ENCODE results near the gene STK10. TPM values are rescaled to one million over a fixed set of nuclear protein-coding genes. Genes with fewer than 3 reads are reported as not detected.

The STK10 gene
- polyA plus RNA-seq, 1 of the 3 experiments (the other 2 are of a cell fraction): 11.0 TPM

DNA sequence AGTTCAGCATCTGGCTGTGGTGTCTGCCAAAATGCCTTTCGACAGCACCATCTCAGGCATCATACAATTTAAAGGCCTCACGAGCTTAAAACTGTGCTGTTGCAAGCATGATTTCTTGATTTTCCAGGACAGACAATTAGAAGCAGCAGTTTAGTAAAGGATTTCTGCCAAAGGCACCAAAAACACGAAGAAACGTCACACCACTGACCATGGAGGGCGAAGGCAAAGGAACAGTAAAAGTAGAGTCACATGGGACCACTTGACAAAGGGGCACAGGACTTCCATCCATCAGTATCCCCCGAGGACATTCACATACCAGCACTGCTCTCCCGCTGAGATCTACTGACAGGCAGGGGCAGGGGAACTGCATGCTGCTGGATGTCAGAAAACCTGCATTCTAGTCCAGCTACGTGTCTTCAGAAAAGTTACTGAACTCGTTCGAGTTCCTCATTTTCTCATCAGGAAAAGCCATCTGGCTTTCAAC is 111.2 kb downstream of the STK10 start:
- H3K4me3 ChIP-seq (ENCODE audit: low read depth in 2 of 2, low read length in 1 of 2): no peak overlapping the region
- H2AFZ ChIP-seq (ENCODE audit: low read depth): no peak overlapping the region
- no peak for DNase-seq
- H3K27me3 ChIP-seq (ENCODE audit: insufficient read depth): no peaks in the 10 kb centered on the region
- H3K9ac ChIP-seq: no peak overlapping the region
- CTCF ChIA-PET: interaction anchor here (0.6 kb wide), 1 partner anchor 446 kb away, joined by 3 read pairs; no protein-coding TSS in a partner anchor
- no peaks in the 10 kb centered on the region for H4K20me1 ChIP-seq (ENCODE audit: insufficient read depth)
- H3F3A ChIP-seq (replicated peaks; ENCODE audit: insufficient read depth): peaks cover 5% of the 10 kb centered on the region
- no peaks in the 10 kb centered on the region for H3K9me3 ChIP-seq
- no peaks in the 10 kb centered on the region for H3K79me2 ChIP-seq (ENCODE audit: insufficient read depth)
- no peaks in the 10 kb centered on the region for H3K9me2 ChIP-seq
- H3K36me3 ChIP-seq (replicated peaks in 1 of 2; ENCODE audit: control insufficient read depth in 1 of 2, insufficient read depth in 2 of 2, low read length in 1 of 2): peaks cover 1 to 29% of the 10 kb centered on the region in 2 experiments
- TF ChIP-seq SIN3A (IDR thresholded peaks at IDR 0.05; ENCODE audit: borderline replicate concordance, low read depth, low read length) (no peak), SMC3 (IDR thresholded peaks at IDR 0.05; ENCODE audit: low read depth, low read length) (no peak), FOXJ3 (CRISPR knock-in tag; IDR thresholded peaks at IDR 0.05) (no peak), POLR2AphosphoS5 (IDR thresholded peaks at IDR 0.05; ENCODE audit: low read depth, low read length) (no peak), USF2 (IDR thresholded peaks at IDR 0.05; ENCODE audit: borderline replicate concordance, low read depth, low read length) (no peak), RAD21 (IDR thresholded peaks at IDR 0.05; ENCODE audit: low read length) (no peak), RCOR1 (IDR thresholded peaks at IDR 0.05; ENCODE audit: low read length) (no peak), FOXM1 (IDR thresholded peaks at IDR 0.05; ENCODE audit: low read depth) (no peak), EP300 (IDR thresholded peaks at IDR 0.05; ENCODE audit: borderline replicate concordance in 1 of 2, low read depth in 1 of 2, low read length in 1 of 2) (no peak)
- TF ChIP-seq, protein P1, sequence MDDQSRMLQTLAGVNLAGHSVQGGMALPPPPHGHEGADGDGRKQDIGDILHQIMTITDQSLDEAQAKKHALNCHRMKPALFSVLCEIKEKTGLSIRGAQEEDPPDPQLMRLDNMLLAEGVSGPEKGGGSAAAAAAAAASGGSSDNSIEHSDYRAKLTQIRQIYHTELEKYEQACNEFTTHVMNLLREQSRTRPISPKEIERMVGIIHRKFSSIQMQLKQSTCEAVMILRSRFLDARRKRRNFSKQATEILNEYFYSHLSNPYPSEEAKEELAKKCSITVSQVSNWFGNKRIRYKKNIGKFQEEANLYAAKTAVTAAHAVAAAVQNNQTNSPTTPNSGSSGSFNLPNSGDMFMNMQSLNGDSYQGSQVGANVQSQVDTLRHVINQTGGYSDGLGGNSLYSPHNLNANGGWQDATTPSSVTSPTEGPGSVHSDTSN (IDR thresholded peaks at IDR 0.05): no peak
- TF ChIP-seq, protein P2, sequence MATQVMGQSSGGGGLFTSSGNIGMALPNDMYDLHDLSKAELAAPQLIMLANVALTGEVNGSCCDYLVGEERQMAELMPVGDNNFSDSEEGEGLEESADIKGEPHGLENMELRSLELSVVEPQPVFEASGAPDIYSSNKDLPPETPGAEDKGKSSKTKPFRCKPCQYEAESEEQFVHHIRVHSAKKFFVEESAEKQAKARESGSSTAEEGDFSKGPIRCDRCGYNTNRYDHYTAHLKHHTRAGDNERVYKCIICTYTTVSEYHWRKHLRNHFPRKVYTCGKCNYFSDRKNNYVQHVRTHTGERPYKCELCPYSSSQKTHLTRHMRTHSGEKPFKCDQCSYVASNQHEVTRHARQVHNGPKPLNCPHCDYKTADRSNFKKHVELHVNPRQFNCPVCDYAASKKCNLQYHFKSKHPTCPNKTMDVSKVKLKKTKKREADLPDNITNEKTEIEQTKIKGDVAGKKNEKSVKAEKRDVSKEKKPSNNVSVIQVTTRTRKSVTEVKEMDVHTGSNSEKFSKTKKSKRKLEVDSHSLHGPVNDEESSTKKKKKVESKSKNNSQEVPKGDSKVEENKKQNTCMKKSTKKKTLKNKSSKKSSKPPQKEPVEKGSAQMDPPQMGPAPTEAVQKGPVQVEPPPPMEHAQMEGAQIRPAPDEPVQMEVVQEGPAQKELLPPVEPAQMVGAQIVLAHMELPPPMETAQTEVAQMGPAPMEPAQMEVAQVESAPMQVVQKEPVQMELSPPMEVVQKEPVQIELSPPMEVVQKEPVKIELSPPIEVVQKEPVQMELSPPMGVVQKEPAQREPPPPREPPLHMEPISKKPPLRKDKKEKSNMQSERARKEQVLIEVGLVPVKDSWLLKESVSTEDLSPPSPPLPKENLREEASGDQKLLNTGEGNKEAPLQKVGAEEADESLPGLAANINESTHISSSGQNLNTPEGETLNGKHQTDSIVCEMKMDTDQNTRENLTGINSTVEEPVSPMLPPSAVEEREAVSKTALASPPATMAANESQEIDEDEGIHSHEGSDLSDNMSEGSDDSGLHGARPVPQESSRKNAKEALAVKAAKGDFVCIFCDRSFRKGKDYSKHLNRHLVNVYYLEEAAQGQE (IDR thresholded peaks at IDR 0.05; ENCODE audit: low read depth, low read length): no peak
- H3K4me2 ChIP-seq: no peak overlapping the region
- WGBS (ENCODE audit: low lambda C conversion rate): 83% methylated on average over 10 of the region's 10 CpGs
- POLR2A ChIA-PET: no interaction called here
- no peak overlapping the region for H3K27ac ChIP-seq (ENCODE audit: low read depth in 2 of 2, low read length in 1 of 2)
- H3K4me1 ChIP-seq (ENCODE audit: control insufficient read depth in 1 of 2, insufficient read depth in 2 of 2, low read depth in 1 of 2, low read length in 1 of 2): no peaks in the 10 kb centered on the region

DNA sequence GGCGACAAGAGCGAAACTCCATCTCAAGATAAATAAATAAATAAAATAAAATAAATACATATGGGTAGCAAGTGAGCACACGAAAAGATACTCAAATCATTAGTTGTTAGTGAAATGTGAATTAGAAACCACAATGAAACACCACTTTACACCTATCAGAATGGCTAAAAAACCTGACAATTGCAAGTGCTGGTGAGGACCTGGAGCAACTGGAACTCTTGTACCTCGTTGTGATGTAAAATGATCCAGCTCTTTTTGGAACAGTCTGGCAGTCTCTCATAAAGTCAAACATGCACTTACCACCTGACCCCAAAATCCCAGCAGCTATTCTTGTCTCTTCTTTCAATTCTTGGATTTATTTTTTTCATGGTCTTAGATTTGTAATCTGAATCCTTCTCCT is 112.4 kb downstream of the STK10 start:
- 98% methylated on average over 4 of the region's 4 CpGs for WGBS (ENCODE audit: low lambda C conversion rate)
- Histone ChIP-seq H3K4me2 (no peak overlapping the region), H3K4me1 (ENCODE audit: control insufficient read depth in 1 of 2, insufficient read depth in 2 of 2, low read depth in 1 of 2, low read length in 1 of 2) (no peaks in the 10 kb centered on the region), H4K20me1 (ENCODE audit: insufficient read depth) (no peaks in the 10 kb centered on the region), H3K27ac (ENCODE audit: low read depth in 2 of 2, low read length in 1 of 2) (no peak overlapping the region), H3K27me3 (ENCODE audit: insufficient read depth) (no peaks in the 10 kb centered on the region), H2AFZ (ENCODE audit: low read depth) (no peak overlapping the region), H3F3A (replicated peaks; ENCODE audit: insufficient read depth) (peaks cover 5% of the 10 kb centered on the region), H3K79me2 (ENCODE audit: insufficient read depth) (no peaks in the 10 kb centered on the region), H3K9ac (no peak overlapping the region), H3K9me3 (no peaks in the 10 kb centered on the region), H3K9me2 (no peaks in the 10 kb centered on the region), H3K36me3 (replicated peaks in 1 of 2; ENCODE audit: control insufficient read depth in 1 of 2, insufficient read depth in 2 of 2, low read length in 1 of 2) (peaks cover 0 to 25% of the 10 kb centered on the region in 2 experiments), H3K4me3 (ENCODE audit: low read depth in 2 of 2, low read length in 1 of 2) (no peak overlapping the region)
- DNase-seq: no peak
- POLR2A ChIA-PET: no interaction called here
- CTCF ChIA-PET: interaction anchor here (2.3 kb wide), 1 partner anchor 16 kb away, joined by 6 read pairs; no protein-coding TSS in a partner anchor
- no peak for TF ChIP-seq EZH2phosphoT487 (IDR thresholded peaks at IDR 0.05; ENCODE audit: borderline replicate concordance, low read depth)
- TF ChIP-seq USF1 (IDR thresholded peaks at IDR 0.05; ENCODE audit: borderline replicate concordance, low read depth): no peak
- TF ChIP-seq SMC3 (IDR thresholded peaks at IDR 0.05; ENCODE audit: low read depth, low read length): no peak
- no peak for TF ChIP-seq TCF12 (IDR thresholded peaks at IDR 0.05)
- TF ChIP-seq MAX (IDR thresholded peaks at IDR 0.05; ENCODE audit: low read depth): no peak
- no peak for TF ChIP-seq FOXJ3 (CRISPR knock-in tag; IDR thresholded peaks at IDR 0.05)
- TF ChIP-seq, protein P3, sequence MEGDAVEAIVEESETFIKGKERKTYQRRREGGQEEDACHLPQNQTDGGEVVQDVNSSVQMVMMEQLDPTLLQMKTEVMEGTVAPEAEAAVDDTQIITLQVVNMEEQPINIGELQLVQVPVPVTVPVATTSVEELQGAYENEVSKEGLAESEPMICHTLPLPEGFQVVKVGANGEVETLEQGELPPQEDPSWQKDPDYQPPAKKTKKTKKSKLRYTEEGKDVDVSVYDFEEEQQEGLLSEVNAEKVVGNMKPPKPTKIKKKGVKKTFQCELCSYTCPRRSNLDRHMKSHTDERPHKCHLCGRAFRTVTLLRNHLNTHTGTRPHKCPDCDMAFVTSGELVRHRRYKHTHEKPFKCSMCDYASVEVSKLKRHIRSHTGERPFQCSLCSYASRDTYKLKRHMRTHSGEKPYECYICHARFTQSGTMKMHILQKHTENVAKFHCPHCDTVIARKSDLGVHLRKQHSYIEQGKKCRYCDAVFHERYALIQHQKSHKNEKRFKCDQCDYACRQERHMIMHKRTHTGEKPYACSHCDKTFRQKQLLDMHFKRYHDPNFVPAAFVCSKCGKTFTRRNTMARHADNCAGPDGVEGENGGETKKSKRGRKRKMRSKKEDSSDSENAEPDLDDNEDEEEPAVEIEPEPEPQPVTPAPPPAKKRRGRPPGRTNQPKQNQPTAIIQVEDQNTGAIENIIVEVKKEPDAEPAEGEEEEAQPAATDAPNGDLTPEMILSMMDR (IDR thresholded peaks at IDR 0.05): no peak
